ENCODE measurements around the gene NT5M.

The NT5M gene

GRCh38 chr17:17303847-17304490, 796 bp downstream of the NT5M start:
- DNase-seq: no peak

DNA sequence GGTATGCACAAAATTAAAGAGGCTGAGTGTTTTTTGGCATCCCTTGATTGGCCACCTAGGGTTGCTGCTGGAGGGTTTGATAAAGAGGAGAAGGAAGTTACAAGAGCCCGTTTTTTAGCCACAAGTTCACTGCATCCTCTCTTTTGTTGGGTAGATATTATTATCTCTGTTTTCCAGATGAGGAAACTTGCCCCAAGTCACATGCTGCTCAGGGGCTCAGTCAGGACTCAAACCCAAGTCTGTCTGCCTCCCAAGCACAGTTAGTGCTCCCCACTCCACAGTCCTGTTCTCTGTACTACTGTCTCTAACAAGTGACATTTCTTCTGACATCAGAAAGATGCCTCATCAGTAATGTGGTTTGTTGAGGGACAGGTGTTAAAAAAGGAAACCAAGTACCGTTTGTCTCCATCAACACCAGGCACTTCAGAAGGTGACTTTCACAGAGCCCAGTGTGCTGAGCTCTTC, 1.4 kb downstream of the NT5M start:
- peak; percentile 49 for DNase-seq

GRCh38 chr17:17305281-17305801, 2.2 kb downstream of the NT5M start:
- peak; percentile 91 for DNase-seq

DNA sequence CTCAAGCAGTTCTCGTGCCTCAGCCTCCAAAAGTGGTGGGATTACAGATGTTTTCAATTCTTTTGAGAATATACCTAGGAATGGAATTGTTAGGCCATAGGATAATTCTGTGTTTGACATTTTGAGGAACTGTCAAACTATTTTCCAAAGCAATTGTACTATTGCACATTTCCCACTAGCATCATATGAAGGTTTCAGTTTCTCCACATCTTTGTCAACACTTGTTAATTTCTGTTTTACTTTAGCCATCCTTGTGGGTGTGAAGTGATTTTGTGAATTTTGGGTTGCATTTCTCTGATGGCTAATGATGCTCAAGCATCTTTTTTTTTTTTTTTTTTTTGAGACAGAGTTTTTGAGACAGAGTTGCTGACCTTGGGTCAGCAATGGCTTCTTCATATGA, 6.2 kb downstream of the NT5M start:
- DNase-seq: peak; percentile 27

DNA sequence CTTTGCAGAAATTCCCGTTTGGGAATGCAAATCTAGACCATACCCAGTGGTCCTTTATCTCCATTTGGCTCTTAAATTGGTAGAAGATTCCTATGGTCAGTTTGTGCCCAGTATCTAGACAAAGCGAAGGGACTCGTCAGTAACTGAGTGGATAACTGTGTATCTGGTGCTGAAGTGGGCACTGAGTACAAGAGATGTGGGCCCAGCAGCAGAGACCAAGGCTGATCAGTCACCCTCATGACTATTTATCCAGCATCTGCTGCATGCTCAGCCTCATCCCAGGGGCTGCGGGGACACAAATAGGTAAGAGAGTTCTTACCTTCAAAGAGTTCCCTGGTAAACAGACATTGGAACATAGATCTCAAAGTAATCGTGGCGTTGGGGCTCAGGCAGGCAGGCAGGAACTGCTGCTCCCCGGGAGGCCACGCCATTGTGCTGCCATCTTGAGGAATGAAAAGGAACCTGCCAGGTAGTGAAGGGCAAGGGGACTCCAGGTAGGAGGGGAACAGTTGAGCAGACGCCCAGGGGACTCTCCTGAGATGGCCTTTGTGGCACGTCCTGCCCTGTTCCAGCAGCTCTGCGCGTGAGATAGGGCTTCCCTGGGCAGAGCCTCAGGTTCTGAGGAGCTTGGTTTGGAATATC, 10.3 kb downstream of the NT5M start:
- no peak for DNase-seq

DNA sequence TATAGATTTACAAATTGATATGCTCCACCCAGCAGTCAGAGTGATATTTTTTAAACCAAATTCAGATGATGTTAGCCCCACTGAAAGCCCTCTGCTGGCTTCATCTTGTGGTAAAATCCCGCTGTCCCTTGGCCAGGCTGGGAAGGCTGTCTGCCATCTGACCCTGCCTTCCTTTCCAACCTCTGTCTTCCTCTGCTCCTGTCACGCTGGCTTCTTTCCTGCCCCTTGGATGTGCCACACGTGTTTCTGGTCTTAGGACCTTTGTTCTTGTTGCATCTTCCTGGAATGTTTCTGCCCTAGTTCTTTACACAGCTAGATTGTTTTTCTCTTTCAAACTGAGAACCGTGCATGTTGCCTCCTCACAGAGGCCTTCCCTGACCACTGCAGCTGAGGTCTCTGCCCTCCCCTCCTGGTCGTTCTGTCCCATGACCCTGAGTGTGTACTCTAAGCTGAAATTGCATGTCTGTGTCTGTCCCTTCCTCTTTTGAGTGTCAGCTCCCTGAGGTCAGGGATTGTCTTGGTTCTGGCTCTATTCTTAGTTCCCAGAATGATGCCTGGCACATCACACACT, 11.4 kb downstream of the NT5M start:
- DNase-seq: no peak

DNA sequence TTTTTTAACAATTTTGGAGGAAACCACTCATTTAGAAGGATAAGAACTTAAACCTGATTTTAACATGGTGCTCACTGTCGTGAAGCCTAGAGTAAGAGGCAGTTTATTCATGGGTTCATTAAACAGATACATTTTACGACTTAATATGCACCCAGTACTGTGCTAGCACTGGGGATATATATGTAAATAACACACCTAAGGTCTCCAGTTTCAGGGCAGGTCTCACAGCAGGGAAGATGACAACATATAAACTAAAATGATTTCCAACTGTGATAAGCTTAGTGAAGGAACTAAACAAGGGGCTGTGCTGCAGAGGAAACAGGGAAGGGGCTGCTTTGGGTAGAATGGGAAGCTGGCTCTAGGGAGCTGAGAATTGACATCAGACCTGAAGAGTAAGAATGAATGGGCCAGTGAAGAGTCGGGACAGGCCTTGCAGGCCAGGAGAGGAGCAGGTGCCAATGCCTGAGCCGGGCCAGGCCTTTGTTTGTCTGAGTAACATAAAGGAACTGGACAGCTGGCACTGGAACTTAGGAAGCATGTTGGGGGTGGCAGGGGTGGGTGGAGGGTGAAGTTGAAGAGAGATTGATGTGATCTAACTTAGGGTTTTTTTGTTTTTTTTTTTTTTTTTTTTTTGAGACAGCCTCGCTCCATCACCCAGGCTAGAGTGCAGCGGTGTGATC, 12.1 kb downstream of the NT5M start:
- no peak for DNase-seq

- no peak for DNase-seq
Measured at GRCh38 chr17:17320188-17320910, 17.2 kb downstream of the NT5M start.

DNA sequence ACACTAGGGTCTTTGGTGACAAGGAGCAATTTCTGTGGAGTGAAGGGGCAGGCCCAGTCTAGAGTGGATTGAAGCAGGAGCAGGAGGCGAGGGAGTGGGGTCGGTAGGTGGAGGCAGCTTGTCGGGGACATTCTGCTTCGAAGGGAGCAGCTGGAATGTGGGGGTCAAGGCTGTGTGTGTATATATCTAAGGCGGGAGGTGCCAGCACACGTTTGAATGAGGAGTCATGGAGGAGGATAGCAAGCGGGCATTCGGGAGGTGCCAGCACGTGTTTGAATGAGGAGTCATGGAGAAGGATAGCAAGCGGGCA, 17.7 kb downstream of the NT5M start:
- DNase-seq: no peak

- no peak for DNase-seq
Measured at GRCh38 chr17:17321356-17322025, 18.3 kb downstream of the NT5M start.

DNA sequence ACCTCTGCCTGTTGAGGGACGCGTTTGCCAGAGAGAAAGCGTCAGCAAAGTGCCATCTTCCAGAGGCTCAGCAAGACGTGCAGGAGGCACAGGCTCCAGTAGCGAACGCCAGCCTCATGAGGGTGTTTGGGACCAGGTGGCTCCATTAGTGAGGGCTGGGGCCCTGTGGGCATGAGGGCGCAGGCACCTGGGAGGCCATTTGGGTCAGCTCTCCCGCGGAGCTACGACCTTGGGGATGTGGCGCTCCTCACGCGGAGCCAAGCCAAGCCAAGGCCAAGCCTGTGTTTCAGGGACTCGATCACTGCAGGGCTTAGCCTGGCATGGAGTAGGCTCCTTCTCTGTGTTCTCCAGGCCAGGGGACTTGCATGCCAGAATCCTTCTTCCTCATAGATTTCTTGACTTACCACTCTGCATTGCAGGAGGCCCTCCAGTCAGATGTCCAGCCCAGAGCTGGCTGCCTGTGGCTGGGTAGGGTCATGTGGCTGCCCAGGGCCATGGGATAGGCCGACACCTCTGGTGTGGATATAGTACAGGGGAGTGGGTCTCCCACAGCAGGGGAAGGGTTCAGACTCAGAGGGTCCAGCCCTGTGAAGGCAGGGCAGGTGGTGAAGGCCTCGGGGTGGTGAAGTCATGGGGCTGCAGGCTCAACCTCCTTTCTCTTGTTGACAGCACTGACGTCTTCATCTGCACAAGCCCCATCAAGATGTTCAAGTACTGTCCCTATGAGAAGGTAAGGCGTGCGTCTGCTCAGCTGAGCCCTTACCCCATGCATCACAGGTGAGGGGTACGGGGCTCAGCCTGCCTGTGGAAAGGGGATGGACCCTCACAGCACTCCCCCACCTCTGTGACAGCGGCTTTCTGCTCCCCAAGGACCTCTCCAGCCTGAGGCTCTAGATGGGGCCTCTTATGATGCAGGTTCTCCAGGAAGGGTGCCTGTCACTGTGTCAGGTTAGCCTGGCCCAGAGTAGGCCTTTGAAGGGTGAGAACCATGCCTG, 19.6 kb downstream of the NT5M start:
- DNase-seq: no peak

- DNase-seq: no peak
Measured at GRCh38 chr17:17324616-17325015, 21.4 kb downstream of the NT5M start.

DNA sequence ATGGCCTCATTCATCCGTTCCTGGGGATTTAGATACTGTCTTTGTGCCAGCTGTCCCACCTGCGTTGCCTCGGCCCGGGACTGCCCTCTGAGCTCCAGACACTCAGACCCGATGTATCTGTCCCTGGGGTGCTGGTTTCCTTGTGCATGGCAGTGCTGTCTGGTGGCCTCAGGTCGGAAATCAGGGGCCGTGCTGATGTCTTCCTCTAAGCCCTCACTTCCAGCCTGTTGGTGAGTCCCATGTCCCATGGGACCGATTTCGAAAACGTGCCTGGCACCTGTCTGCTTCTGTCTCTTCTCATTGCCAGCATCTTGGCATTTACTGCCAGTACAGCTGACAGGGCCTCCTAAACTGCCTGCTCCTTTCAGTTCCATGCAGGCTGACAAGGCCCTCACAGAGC, 22.1 kb downstream of the NT5M start:
- no peak for DNase-seq

- no peak for DNase-seq
Measured at GRCh38 chr17:17325816-17326215, 22.6 kb downstream of the NT5M start.

DNA sequence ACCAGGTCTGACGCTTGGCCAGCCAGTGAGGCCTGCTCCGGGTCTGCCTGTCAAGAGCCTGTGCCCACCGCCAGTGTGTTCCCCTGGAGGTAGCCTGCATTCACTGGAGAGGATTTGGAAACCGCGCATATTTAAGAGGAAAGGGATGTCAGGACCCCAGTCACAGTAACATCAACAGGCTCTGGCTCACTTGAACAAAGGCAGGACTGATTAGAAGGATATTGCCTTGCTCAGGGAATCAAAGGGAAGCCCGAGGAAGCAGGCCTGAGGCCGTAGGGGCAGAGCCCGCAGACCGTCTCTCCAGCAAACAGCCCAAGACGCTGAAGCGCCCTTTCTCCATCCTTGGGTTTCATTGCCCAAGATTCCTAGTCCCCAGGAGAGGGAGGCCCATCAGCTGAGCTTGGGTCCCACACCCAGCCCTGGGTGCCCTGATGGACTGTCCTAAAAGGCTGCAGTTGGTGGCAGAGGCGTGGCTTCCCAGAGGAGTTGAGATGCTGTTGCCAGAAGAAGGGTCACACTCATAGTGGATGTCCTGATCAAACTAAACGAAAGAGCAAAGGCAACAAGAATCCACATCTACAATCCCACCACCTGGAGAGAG, 23.2 kb downstream of the NT5M start:
- no peak for DNase-seq

DNA sequence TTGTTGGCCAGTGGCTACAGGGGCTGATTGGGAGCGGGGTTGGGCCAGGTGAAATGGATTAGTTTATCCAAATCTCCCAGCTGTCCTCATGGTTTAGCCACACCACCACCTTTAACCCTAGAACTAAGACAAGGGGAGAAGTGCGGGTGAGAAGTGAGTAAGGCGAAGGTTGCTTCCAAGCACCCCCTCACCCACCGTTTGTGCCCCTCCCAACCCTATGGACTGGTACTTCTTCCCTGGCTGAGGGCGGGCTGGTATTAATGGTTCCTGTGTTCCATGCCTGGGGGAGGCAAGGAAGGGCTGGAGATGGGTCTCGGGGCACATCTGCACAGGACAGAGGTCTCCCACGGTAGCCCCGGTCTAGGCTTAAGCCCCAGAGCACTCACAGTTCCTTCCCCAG, 25.1 kb downstream of the NT5M start:
- no peak for DNase-seq

DNA sequence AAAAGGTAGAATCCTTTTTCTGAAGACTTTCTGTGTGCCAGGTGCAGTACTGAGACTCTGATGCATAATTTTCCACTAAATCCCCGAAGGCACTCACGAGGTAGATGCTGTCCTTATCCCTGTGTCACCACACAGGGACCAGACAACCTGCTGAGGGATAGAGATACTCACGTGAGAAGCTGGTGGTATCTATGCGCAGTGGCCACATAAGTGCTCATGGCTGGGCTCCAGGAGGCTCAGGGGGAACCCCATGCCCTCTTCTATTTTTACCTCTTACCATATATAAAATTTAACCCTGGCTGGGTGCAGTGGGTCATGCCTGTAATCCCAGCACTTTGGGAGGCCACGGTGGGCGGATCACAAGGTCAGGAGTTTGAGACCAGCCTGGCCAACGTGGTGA, 38.3 kb downstream of the NT5M start:
- no peak for DNase-seq

- DNase-seq: no peak
Measured at GRCh38 chr17:17342242-17342945, 39.2 kb downstream of the NT5M start.

GRCh38 chr17:17343160-17343735, 40.1 kb downstream of the NT5M start:
- no peak for DNase-seq
